NK-92 treated with Interleukin-12 subunit alpha and Interleukin-12 subunit beta, amount 100 ng/mL, for 24 hours (cell line): ENCODE measurements around the gene CDKN2AIP.
"Not testable (repeated sequence)": the region's sequence is repeated elsewhere in the genome, so short reads cannot be mapped to it uniquely, and the experiment has no call there.

ENCODE experiments used
- DNase-seq: peaks from one replicate; lab custom pipeline; 2025; lab: John Stamatoyannopoulos, UW

The CDKN2AIP gene

DNA sequence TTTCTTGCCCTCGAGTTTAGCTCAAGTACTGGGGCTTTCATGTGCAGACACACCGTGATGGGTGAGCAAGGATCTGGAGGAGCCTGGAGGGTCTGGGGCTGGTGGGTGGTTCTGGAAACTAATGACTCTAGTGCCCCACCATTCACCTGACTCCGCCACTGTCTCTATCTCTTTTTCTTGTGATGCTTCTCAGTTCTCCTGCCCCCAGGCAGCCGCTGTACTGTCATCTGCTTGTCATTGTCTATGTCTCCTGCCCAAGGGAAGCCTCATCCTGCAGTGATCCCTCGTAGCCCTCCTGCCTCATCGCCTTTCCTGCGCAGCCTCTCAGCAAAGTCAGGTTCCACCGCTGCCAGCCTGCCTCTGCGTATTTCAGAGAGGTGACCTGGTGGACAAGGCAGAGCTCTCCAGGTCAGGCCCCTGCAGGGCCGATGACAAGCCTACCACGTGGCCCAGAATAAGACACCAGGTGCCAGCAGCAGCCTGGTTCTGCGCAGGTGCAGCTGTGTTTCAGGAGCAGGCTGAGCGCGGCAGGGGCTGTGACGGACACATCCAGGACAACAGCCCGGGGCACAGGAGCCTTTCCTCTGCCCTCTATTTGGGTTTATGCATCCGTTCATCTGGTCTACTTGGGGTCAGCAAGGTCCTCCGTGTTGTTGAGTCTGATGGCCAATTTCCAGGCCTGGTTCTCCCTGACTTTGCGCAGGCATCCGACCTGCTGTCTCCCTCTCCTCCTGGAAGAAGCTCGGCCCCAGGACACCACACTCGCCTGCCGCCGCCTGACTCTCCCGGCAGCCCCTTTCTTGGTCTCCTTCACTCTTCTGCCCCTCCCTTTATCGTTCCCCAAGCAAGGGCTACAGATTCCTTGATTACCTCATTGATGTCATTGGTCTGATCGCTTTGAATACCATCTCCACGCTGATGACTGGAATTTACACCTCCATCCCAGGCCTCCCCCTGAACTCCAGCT is 30.9 kb upstream of the CDKN2AIP start:
- no peak for DNase-seq

DNA sequence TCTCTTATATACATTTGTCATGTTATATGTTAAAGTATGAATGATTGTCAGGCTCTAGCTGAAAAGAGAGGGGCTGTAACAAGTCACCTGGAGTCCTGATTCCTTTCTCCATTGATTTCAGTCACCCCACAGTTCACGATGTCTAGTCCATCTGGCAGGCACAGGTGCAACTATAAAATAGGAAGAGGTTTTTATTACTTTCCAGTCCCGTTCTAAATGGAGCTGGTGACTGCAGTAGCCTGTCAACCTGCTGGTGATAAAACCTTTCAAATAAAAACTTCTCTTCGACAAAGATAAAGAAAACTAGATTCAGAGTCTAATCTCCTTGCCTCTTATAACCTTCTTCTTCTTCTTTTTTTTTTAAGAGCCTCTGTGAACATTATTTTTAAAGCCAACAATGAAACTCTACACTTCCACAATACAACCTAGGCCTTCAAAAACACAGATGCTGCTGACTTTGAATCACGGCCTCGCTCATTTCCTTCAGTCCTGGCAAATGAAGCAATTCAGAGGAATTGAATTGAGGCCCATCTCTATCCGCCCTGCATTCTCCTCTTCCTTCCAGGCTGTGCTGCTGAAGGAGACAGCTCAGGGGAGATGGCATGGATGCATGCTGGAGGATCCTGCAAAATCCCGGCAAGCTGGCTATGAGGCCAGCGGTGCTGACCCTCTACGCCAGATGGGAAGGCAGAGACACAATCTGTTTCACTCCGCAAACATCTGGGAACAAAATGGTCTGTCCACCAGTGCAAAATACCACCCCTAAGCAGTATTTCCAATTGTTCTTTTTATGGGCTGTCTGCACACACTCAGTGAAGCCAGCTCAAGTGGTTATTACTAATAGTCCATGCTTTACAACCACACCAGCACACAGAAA is 27.3 kb upstream of the CDKN2AIP start:
- no peak for DNase-seq

GRCh38 chr4:183422962-183423631 is 21.3 kb upstream of the CDKN2AIP start:
- no peak for DNase-seq

DNA sequence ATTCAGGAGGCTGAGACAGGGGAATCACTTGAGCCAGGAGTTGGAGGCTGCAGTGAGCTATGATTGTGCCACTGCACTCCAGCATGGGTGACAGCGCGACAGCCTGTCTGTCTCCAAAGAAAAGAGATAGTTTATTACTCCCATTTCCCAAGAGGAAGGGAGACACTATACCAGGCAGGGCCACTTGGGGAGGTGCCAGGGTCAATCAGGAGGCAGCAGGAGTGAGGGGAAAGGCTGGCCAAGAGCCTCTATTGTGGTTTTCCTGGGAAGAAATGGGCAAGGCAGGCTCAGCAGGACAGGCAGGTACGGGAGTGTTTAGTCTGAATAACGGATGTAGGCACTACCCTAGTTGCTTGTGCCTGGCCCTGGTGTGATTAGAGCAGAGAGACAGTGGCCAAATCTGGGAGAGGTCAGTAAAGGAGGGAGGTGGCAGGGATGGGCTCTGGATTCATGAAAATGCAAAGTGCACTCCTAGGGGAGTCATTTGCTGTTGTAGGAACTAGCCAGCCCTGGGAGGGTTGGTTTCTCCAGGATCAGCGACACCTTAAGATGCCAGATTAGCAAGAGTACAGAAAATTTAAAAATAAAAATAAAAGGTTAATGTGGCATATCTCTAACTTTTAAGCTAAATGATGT is 20.2 kb upstream of the CDKN2AIP start:
- no peak for DNase-seq

GRCh38 chr4:183426507-183426906 is 17.9 kb upstream of the CDKN2AIP start:
- no peak for DNase-seq

- DNase-seq: no peak
Observed at GRCh38 chr4:183429489-183429888, 14.9 kb upstream of the CDKN2AIP start.

GRCh38 chr4:183430317-183430993 is 14.0 kb upstream of the CDKN2AIP start:
- DNase-seq: no peak

- DNase-seq: no peak
Observed at GRCh38 chr4:183430994-183431347, 13.5 kb upstream of the CDKN2AIP start.

DNA sequence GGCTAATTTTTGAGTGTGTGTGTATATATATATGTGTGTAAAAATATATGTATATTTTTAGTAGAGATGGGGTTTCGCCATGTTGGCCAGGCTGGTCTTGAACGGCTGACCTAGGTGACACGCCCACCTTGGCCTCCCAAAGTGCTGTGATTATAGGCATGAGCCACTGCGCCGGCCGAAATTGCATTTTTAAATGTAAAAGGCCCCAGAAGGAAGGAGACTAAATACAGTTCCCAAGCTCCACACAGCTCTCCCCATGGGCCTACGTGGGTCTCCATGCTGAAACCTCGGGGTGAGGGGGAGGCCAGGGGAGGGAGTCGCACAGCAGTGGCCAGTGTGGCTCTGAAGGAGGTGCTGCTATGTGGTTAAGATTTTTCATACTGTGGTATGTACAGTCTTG is 12.8 kb upstream of the CDKN2AIP start:
- no peak for DNase-seq

- DNase-seq: not testable (repeated sequence)
Observed at GRCh38 chr4:183433183-183433582, 11.3 kb upstream of the CDKN2AIP start.

DNA sequence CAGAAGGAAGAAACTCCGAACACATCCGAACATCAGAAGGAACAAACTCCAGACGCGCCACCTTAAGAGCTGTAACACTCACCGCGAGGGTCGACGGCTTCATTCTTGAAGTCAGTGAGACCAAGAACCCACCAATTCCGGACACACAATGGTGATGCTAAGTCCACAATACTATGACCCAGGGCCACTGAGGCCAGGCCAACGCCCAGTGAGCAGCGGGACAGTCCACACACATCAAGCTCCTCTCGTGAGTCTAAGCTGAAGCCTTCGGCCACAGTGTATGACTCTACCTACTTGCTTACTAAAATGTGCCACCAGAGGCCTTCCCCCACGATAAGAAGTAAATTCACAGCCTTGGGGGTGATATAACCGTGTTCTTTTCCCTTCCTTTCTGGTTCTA is 10.2 kb upstream of the CDKN2AIP start:
- DNase-seq: no peak

DNA sequence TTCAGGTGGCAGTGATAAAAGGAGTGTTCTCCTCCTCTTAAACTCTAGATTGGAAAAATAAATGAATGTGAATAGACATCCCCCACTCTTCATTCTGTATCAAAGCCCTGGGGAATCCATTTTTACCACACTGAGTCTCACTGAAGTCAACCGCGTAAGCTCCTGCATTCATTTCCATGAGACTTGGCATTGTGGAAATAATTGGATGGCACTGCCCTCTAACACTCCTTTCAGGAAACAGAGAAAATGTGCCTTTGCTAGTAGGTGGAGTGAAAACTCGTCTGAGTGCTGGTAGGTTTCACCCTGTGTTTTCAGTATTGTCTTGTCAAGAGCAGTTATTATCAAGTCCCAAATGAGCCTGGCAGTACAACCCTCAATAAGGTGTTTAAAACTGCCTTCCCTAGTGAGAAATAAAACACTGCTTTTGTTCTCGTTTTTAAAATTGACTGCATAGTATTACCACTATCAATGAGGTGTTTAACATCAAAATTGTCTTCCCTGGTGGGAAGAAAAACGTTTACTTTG is 9.7 kb upstream of the CDKN2AIP start:
- no peak for DNase-seq

- no peak for DNase-seq
Observed at GRCh38 chr4:183435803-183436202, 8.6 kb upstream of the CDKN2AIP start.

GRCh38 chr4:183436417-183436816 is 8.0 kb upstream of the CDKN2AIP start:
- DNase-seq: no peak

DNA sequence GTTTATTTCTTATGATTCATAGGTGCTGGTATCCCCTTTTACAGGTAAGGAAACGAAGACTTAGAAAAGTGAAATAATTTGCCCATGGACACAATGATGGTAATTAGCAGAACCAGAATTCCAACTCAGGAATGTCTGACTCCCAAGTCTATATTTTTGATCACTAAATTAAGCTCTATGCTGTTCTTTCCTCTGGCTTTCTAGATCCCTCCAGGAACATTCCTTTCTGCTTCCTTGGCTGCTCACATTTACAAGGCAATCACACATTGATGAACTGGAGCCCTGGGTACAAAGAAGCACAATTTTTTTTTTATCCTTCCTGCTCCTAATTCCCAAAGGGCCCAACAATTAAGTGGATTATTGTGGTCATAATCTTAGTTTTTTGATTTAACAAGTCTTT is 7.0 kb upstream of the CDKN2AIP start:
- no peak for DNase-seq

GRCh38 chr4:183438458-183439113 is 5.8 kb upstream of the CDKN2AIP start:
- no peak for DNase-seq

DNA sequence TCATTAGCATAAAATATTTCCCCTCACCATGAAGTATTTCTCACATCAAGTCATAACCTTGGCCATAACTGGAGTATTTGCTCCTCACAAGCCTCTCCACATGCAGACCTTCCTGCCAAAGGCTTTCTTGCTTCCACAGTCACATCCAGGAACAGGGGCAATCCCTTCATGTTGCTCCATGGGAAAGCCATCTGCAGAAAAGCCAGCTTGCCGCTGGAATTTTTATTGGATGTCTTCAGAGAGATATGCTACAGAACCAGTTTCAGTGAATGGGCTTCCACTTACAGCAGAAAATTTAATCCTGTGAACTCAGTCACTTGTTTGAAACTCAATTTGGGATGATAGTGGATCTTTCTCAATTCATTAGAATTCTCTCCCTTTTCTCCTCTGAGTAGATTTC is 3.2 kb upstream of the CDKN2AIP start:
- DNase-seq: no peak

- peak; percentile 41 for DNase-seq
Observed at GRCh38 chr4:183443655-183444213, 702 bp upstream of the CDKN2AIP start.

DNA sequence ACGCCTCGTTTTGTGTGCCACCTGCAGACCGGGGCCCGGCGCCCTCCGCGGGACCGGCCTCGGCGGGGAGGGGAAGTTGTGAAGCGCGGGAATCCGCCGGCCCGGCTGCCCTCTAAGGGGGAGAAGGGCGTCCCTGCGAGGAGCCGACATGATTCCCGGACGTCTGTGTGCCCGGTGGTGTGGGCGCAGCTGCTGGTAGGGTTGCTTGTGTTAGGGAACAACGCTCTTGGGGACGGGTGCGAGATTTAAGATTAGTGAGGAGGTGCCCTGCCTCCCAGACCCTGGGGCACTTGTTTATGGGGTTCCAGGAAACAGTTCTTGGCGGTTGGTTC is 627 bp downstream of the CDKN2AIP start:
- DNase-seq: peak; percentile 47

- DNase-seq: no peak
Observed at GRCh38 chr4:183447646-183448045, 3.2 kb downstream of the CDKN2AIP start.
